Activated effector memory CD4-positive, alpha-beta T cell treated with Interleukin-2 at 50 U/mL for 16 hours (primary cell): ENCODE data around the gene CXCL17.
"Not testable (repeated sequence)": the region's sequence is repeated elsewhere in the genome, so short reads cannot be mapped to it uniquely, and the experiment has no call there.

Experiments
- DNase-seq: peaks from one replicate; pipeline ENCODE4 v3.0.0-alpha.2; 2020

Gene CXCL17

GRCh38 chr19:42442833-42443232, at the start of gene CXCL17:
Gene CXCL17 (minus strand): TSS chr19:42442946. CDS start chr19:42442832, 114 bp downstream.
- no peak for DNase-seq

- no peak for DNase-seq
Observed at GRCh38 chr19:42488783-42489521, 46.2 kb upstream of the CXCL17 start.

GRCh38 chr19:42487798-42488178, 45.0 kb upstream of the CXCL17 start:
- no peak for DNase-seq

DNA sequence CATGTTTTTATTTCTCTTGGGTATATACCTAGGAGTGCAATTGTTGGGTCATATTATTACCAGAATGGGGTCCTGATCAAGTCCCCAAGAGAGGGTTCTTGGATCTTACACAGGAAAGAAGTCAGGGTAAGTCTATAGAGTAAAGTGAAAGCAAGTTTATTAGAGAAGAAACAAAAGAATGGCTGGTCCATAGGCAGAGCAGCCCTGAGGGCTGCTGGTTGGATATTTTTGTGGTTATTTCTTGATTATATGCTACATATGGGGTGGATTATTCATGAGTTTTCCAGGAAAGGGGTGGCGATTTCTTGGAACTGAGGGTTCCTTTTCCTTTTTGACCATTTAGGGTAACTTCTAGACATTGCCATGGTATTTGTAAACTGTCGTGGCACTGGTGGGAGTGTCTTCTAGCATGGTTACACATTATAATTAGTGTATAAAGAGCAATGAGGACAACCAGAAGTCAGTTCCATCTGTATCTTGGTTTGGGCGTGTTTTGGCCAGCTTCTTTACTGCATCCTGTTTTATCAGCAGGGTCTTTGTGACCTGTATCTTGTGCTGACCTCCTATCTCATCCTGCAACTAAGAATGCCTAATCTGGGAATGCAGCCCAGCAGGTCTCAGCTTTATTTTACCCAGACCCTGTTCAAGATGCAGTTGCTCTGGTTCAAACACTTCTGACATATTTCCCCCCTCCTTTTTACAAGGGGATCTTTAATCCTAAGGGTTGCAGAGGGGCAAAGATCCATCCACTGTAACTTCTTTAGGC, 44.5 kb upstream of the CXCL17 start:
- DNase-seq: no peak

GRCh38 chr19:42485036-42485435, 42.3 kb upstream of the CXCL17 start:
- DNase-seq: not testable (repeated sequence)

GRCh38 chr19:42480335-42481095, 37.8 kb upstream of the CXCL17 start:
- DNase-seq: peak; percentile 22

DNA sequence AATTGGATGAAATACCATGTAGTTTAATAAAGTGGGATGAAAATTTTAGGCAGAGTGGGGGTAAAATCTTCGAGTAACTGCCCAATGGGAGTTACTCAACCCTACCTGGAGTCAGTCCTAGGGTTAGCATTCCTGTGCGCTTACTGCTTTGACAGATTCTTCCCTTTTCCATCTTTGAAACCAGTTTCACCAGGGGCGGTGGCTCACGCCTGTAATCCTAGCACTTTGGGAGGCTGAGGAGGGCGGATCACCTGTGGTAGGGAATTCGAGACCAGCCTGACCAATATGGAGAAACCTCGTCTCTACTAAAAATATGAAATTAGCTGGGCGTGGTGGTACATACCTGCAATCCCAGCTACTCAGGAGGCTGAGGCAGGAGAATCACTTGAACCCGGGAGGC, 37.0 kb upstream of the CXCL17 start:
- DNase-seq: no peak

GRCh38 chr19:42478765-42479311, 36.1 kb upstream of the CXCL17 start:
- DNase-seq: no peak

DNA sequence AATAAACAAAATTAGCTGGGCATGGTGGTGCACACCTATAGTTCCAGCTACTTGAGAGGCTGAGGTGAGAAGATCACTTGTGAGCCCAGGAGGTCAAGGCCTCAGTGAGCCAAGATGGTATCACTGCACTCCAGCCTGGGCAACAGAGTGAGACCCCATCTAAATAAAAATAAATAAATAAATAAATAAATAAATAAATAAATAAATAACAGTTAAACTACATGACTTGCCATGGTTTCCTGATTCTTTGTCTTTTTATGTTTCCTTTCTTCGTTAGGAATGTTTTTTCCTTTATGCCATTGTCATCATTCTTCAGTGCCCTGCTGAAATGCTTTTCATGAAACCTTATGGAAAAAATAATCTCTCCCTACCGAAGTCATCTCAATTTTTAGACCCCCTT, 35.2 kb upstream of the CXCL17 start:
- no peak for DNase-seq

DNA sequence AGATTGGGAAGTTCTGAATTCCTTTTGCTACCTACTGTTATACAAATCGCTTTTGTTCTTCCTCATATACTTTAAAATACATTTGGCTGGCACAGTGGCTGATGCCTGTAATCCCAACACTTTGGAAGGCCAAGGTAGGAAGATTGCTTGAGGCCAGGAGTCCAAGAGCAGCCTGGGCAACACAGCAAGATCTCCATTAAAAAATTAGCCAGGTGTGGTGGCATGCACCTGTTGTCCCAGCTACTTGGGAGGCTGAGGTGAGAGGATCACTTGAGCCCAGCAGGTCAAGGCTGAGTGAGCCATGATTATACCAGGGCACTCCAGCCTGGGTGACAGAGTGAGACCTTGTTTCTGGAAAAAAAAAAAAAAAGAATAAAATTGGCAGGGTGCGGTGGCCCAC, 34.4 kb upstream of the CXCL17 start:
- DNase-seq: no peak

DNA sequence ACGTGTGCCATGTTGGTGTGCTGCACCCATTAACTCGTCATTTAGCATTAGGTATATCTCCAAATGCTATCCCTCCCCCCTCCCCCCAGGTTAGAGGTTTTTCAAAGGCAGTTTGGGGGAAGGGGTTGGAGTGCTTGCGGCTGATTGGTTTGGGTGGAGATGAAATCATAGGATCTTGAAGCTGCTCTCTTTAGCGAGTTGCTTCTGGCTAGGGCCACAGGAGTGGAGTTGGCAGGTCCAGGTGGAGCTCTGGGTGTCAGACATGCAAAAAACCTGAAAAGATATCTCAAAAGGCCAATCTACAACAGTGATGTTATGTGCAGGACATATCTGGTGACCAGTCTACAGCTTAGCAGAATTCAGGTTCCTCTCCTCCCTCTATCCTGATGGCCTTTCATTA, 32.6 kb upstream of the CXCL17 start:
- no peak for DNase-seq

- no peak for DNase-seq
Observed at GRCh38 chr19:42474743-42475142, 32.0 kb upstream of the CXCL17 start.

- no peak for DNase-seq
Observed at GRCh38 chr19:42473686-42474085, 30.9 kb upstream of the CXCL17 start.

DNA sequence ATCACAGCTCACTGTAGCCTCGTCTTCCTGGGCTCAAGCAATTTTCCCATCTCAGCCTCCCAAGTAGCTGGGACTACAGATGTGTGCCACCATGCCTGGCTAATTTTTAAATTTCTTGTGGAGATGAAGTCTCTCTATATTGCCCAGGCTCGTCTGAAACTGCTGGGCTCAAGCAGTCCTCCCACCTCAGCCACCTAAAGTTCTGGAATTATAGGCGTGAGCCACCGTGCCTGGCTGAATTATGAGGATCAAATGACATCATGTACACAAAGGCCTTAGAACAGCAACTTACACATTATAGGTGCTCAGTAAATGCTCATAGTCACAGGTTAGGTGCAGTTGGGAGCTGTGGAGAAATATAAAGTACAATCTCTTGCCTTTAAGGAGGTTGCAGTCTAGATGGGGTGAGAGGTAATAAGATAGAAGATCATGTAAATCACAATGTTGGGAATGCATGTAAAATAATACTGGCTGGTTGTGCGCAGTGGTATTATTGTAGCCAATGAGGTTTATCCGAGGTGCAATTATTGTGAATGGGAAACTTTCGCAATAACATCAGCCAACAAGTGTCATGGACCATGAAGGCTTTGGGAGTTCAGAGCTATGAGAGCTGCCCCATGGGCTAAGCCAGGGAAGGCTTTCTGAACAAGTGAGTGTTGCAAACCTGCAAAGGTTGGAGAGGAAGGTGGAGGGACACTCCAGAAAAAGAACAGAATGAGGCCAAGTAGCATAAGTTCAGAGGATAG, 29.8 kb upstream of the CXCL17 start:
- no peak for DNase-seq

DNA sequence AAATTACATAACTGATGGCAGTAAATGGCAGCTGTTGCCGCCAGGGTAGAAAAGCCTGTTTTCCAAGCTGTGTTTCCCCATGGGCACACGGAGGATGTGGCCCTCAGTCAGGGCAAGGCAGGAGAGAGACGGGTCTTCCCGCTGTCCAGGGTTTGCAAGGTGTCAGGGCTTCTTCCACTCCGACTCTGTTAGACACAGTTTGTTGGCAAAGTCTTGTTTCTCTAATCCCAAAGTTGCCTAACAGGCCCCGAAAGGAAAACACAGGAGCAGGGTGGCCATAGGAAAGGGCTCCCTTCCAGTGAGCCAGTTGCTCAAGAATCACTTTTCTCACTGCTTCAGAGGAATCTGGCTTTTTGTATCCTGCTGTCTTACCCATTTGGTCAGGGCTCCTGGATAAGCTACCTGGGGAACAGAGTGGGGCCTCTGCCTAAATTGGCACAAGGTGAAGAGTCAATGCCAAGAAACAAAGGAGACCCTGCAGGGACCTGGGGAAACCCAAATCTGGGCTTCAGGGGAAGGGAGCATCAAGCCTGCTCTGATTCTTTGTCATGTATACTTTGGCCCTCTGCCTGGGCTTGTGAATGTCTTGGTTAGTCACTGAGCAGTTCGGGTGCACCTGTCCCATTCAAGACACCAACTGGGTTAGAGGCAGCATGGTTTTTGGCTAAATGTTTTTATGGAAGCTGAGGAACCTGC, 29.0 kb upstream of the CXCL17 start:
- DNase-seq: no peak

DNA sequence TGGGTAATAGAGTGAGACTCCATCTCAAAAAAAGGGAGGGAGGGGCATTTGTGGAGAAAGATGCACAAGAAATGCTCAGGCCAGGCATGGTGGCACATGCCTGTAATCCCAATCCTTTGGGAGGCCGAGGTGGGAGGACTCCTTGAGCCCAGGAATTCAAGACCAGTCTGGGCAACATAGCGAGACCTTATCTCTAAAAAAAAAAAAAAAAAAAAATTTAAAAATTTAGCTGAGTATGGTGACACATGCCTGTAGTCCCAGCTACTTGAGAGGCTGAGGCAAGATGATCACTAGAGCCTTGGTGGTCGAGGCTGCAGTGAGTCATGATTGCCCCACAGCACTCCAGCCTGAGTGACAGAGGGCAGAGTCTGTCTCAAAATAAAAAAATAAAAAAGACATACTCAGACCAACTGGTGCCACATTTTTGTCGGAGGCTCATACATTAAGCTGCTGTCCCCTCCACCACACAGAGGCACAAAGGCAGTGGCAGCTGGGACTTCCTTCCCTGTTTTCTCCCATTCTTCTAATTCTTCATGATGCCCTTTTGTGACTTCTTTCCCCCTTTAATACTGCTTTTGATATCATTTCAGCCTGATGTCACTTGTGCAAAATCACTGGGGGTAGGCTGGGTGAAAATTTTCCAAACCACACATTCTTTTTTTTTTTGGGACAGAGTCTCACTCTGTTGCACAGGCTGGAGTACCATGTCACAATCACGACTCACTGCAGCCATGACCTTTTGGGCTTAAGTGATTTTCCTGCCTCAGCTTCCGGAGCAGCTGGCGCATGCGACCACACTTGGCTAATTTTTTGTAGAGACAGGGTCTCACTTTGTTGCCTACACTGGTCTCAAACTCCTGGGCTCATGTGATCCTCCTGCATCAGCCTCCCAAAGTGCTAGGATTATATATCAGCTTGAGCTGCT, 26.8 kb upstream of the CXCL17 start:
- DNase-seq: no peak

GRCh38 chr19:42468273-42468796, 25.6 kb upstream of the CXCL17 start:
- DNase-seq: no peak

DNA sequence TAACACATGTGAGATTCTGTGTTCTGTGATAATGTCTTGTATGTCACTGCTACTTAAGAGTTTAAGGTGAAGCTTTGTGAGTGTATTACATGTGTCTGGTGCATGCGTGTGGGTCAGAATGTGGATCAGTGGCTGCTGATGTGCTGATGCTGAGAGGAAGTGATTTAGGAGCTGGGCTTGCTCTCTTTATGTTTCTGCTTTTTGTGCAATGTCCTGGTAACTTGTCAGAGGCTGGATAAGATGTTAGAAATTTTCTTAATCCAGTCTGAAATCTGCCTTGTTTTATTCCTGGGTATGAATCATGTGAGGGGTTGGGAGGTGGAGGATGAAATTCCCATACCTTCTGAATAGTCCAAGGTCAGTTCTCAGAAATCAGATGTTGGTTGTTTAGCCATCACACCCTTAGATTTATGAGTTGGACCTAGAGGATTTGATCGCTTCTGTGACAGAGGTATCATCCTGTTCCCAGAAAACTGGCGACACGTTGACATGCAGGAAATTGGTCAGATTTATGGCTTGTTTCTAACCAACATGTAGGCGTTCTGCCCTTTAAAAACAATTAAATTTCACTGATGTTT, 24.5 kb upstream of the CXCL17 start:
- no peak for DNase-seq

DNA sequence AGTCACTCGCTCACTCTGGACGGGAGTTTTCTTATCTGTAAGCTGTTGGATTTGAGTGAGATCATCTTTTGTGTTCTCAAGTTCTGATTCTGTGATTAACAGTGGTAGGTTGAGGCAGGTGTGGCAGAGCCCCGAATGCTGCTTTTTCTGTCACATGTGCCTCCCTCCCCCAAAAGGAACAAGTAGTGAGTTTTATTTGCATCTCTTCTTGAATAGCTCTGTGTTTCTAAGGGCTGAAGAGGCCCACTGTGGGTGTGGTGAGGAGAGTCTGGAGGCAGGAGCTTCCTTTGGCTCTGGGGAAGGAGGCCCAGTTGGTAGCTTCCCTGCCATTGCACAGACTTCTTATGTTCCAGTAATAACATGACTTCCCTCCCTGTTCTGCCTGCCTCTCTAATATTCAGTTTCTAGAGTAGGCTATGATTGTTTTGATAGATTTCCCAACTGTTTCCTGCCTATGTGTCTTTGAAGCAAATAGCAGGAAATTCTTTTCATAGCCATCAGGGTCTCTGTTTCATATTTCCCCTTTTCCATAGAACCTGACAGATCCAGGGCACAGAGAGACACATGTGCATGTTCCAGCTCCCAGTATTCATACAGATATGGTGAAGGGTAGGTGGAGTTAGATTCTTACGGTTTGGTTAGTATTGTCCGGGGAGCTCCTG, 23.9 kb upstream of the CXCL17 start:
- DNase-seq: no peak

DNA sequence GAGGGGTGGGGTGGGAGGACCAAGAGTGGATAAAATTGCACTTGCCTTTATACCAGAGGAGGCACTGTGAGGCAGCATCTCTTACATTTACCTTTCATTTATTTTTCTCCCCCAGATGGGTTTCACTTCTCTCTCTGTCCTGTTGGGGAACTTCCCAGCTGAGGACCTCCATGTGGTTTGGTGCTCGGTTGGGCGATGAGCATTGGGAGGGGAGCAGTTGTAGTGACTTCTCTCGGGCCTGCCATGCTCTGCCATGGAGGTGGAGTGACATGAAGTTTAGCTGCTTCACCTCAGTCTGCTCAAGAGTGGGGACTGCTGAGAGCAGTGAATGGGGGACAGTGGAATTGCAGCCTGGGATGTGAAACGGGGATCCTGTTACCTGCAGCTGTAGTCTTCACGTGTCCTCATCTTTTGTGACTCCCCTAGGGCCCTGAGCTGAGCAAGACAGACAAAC, 23.1 kb upstream of the CXCL17 start:
- DNase-seq: no peak
